ENCODE results near the gene NDUFB4.
A peak's percentile ranks its signal among the peaks of the same experiment; 100 is the strongest.
"Not testable (repeated sequence)": the region's sequence is repeated elsewhere in the genome, so short reads cannot be mapped to it uniquely, and the experiment has no call there.

The NDUFB4 gene

GRCh38 chr3:120569222-120570057, 26.7 kb upstream of the NDUFB4 start:
- no peak for ATAC-seq
- DNase-seq, result no peak

GRCh38 chr3:120572027-120572426, 24.1 kb upstream of the NDUFB4 start:
- ATAC-seq (no peak), DNase-seq (no peak)

- DNase-seq (no peak), ATAC-seq (no peak)
Observed at GRCh38 chr3:120587332-120587975, 8.7 kb upstream of the NDUFB4 start.

GRCh38 chr3:120595788-120596115, 384 bp upstream of the NDUFB4 start:
- ATAC-seq, result no peak

GRCh38 chr3:120596853-120597223, 702 bp downstream of the NDUFB4 start:
- no peak for DNase-seq
- no peak for ATAC-seq

More at GRCh38 chr3:120595788-120596115, 384 bp upstream of the NDUFB4 start:
- DNase-seq, result no peak

GRCh38 chr3:120597445-120598049, 1.4 kb downstream of the NDUFB4 start:
- DNase-seq (no peak), ATAC-seq (no peak)

- ATAC-seq, result no peak
Observed at GRCh38 chr3:120599211-120599610, 3.1 kb downstream of the NDUFB4 start.

GRCh38 chr3:120601554-120601953, 5.4 kb downstream of the NDUFB4 start:
- DNase-seq, result no peak
- ATAC-seq, result no peak

More at GRCh38 chr3:120599211-120599610, 3.1 kb downstream of the NDUFB4 start:
- no peak for DNase-seq

- DNase-seq (no peak), ATAC-seq (no peak)
Observed at GRCh38 chr3:120602682-120603081, 6.5 kb downstream of the NDUFB4 start.

- ATAC-seq, result no peak
Observed at GRCh38 chr3:120604382-120604781, 8.2 kb downstream of the NDUFB4 start.

GRCh38 chr3:120604784-120605183, 8.6 kb downstream of the NDUFB4 start:
- DNase-seq (no peak), ATAC-seq (no peak)

More at GRCh38 chr3:120604382-120604781, 8.2 kb downstream of the NDUFB4 start:
- no peak for DNase-seq

- ATAC-seq (no peak), DNase-seq (no peak)
Observed at GRCh38 chr3:120608506-120608905, 12.4 kb downstream of the NDUFB4 start.

- no peak for ATAC-seq
- no peak for DNase-seq
Observed at GRCh38 chr3:120614765-120615164, 18.6 kb downstream of the NDUFB4 start.

- DNase-seq (no peak), ATAC-seq (no peak)
Observed at GRCh38 chr3:120615847-120616609, 19.9 kb downstream of the NDUFB4 start.

- not testable (repeated sequence) for DNase-seq, ATAC-seq
Observed at GRCh38 chr3:120616745-120617144, 20.6 kb downstream of the NDUFB4 start.

GRCh38 chr3:120622457-120622856, 26.3 kb downstream of the NDUFB4 start:
- no peak for ATAC-seq
- no peak for DNase-seq

- peak; percentile 18 for DNase-seq
- no peak for ATAC-seq
Observed at GRCh38 chr3:120622870-120623726, 27.0 kb downstream of the NDUFB4 start.

GRCh38 chr3:120623727-120624093, 27.6 kb downstream of the NDUFB4 start:
- no peak for DNase-seq
- ATAC-seq, result no peak

GRCh38 chr3:120625159-120625586, 29.0 kb downstream of the NDUFB4 start:
- DNase-seq, result no peak
- no peak for ATAC-seq

GRCh38 chr3:120634539-120634938, 38.4 kb downstream of the NDUFB4 start:
- ATAC-seq (no peak), DNase-seq (no peak)

GRCh38 chr3:120636795-120637401, 40.8 kb downstream of the NDUFB4 start:
- ATAC-seq (no peak), DNase-seq (no peak)
